HL-60/S4 treated with retinoic acid at 250 ng/mL for 4 days and 3 days (cell line): ENCODE results near the gene TRUB1.

Source experiments
- in situ Hi-C: fragments of 300-500 bp; cut with MboI; formaldehyde crosslinking; loops from 2 replicates; pipeline ENCODE4 v1.7.0; 2022; ENCODE audit warnings: low sequenced_read_pairs

TRUB1 gene

DNA sequence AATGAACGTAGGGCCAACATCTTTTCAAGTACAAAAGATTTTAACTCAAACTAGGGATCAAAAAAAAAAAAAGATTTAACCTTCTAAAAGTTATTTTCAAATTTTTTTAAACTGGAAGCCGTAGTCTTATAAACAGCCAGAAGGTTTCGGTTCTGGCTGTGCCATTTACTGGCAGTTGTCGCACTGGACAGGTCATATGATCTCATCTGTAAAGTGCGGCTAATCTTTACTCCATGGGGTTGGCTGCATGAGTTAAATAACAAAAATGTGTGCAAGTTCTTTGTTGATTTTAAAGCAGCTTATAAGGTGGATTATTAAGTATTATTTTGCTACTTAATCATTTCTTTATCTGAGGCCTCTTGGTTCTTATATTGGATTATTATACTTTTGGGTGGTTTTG, 36.6 kb downstream of the TRUB1 start:
- in situ Hi-C loops: no loop called here

DNA sequence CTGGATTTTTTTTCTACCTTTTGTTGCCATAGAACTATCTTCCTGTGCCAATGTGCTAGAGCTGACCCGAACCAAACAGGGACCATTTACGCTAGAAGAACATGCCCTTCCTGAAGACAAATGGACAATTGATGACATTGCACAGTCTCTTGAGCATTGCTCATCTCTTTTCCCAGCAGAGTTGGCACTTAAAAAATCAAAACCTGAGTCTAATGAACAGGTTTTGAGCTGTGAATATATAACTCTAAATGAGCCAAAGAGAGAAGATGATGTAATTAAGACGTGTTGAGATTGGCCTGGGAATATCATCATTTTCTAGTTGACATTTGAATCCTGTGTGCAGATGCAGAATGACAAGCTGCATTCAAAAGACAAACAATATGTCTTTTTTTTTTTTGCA, 37.1 kb downstream of the TRUB1 start:
- in situ Hi-C loops: no loop called here

DNA sequence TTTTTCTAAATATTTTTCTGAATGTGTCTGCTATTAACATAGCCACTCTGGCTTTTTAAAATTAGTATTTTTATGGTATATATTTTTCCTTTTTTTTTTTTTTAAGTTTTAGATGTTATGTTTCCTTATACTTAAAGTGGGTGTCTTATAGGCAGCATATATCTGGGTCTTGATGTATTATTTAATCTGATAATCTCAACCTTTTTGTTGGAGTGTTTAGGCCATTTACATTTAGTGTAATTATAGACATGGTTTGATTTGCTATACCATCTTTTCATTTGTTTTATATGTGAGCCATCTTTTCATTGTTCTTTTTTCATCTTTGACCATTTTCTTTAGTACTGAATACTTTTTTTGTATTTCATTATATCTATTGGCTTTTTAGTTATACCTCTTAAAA, 45.0 kb downstream of the TRUB1 start:
- in situ Hi-C loops: no loop called here

DNA sequence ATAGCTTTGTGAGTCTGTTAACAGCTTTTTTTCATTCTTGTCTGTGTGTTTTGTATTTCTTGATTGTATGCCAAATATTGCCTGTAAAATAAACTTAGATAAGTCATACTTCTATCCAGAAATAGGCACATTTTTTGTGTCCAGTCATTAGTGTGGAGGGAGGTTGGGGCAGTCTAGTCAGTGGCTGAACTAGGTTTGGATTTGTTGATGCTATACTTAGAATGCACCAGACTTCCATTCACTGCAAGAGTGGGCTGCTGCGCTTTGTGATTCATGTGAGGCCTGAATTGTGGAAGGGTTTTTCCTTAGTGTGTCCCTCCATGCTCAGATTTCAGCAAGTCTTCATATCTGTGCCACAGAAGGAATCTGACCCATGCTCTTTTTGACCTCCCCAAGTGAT, 50.0 kb downstream of the TRUB1 start:
- in situ Hi-C loops: no loop called here

DNA sequence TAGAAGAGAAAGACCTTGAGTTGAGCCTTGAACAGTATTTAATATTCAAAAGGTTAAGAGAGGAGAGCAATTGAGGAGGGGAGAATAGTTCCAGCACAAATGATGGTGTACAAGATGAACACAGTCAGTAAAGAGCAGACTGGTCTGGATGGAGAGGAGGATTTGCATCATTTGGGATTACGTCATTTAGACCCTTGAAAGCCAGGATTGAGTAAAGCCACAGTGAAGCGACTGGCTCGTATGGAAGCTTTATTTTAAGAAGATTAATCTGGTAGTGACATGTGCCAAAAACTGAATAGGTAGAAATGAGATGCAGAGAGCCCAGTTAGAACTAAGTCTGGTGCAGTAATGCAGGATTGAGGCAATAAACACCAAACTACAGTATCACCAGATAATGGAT, 52.6 kb downstream of the TRUB1 start:
- in situ Hi-C loops: no loop called here

DNA sequence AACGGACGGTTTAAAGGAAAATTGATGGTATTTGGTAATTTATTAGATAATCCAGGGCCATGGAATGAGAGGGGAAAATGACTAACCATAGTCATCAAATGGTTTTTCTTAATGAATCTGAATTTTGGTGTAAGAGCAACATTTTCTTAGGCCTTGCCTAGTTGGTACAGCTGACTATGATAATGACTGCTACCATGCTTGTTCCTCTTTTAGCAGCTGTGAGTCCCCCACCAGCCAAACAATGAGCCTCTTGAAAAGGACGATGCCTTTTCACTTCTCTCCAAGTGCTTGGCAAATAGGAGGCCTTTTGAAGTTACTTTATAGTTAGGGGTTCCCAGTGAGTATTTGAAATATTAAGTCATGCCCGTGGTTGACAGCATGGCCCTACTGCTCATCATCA, 53.0 kb downstream of the TRUB1 start:
- in situ Hi-C loops: no loop called here

DNA sequence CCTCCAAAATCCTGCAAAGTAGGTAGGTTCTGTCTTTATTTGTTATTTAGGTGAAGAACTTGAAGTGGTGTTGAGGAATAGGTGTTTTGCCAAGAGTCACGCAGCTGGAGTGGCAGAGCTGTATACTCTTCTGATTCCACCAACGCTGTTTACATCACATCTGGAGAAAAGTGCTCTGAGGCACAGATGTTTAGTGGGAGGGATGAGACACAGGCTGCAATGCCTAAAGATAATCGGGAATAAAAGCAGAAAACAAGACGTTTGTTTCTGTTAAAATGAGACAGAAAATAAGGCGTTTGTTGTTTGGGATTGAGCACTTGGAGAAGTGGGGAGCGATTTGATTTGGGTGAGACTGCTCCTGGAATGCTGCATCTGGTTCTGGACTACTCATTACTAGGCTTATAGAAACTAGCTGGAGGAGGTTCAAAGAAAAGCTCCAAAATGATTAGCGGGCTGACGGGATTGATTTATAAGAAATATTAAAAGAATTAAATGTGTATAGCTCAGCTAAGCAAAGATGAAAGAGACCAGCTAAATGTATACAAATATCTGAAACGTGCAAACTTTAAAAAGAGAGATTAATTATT, 54.3 kb downstream of the TRUB1 start:
- in situ Hi-C loops: no loop called here

DNA sequence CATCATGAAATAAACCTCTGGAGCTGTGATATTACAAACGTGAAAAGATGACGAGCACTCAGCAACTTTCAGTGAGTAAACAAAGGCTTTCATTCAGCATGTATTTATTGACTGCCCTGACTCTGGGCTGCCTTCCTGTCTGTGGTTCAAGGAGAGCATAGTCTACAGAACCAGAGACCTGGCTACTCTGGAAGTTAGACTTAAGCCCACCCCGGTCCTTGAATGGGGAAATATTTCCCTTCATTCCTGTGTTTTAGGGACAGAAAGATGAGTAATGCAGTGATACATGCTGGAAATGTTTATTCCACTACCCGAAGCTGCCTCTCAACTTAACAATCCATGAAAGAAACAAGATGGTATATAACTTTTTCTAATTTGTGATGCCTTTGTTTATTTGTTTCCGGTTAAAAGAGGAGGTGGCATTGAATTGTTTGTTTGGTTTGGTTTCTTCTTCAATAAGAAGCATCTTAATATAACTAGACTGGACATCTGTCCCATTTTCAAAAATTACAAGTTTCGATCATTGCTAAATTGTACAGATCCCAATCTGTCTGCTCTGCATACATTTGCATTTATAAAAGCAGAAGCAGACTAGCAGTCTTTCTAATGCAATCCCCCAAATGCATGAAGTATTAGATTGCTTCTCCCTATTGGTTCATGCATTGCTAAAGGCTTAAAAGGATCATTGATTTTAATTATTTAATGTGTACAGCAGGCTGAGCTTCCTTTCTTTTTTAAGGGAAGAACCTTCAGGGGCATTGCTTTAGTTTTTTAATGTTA, 57.7 kb downstream of the TRUB1 start:
- in situ Hi-C loops: no loop called here

DNA sequence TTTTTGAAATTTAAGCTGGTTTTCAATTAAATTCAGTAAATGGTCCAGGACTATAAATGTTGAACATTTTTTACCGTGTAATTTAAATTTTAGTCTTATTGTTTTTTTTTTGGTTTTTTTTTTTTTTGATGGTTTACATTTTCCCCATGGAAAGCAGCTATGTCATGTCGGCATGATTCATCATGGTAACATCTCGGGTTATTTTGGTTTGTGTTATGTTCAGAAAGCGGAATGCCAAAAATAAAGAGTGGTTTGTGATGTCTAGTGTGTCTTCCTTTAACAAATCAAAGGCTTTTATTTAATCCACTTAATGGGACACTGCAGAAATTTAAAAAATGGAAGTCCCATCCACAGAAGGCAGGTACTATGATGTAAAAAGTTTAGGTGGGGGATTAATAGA, 58.5 kb downstream of the TRUB1 start:
- in situ Hi-C loops: no loop called here

DNA sequence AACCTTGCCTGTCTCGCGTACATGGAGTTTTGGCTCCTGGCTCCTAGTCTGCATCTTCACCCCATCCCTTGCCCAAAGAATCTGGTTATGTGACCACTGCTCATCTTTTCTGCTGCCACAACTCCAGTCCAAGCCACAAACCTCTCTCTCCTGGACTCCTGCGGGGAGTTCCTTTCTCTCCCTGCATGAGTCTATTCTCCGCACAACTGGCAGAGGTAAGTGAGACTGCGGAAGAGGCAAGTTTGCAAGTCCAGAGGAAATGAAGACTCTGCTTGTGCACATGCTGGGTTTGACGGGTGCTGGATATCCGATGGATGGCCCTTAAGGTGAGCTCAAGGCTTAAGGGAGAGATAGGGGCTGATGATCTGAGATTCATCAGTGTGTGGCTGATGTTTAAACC, 61.0 kb downstream of the TRUB1 start:
- in situ Hi-C loops: no loop called here

DNA sequence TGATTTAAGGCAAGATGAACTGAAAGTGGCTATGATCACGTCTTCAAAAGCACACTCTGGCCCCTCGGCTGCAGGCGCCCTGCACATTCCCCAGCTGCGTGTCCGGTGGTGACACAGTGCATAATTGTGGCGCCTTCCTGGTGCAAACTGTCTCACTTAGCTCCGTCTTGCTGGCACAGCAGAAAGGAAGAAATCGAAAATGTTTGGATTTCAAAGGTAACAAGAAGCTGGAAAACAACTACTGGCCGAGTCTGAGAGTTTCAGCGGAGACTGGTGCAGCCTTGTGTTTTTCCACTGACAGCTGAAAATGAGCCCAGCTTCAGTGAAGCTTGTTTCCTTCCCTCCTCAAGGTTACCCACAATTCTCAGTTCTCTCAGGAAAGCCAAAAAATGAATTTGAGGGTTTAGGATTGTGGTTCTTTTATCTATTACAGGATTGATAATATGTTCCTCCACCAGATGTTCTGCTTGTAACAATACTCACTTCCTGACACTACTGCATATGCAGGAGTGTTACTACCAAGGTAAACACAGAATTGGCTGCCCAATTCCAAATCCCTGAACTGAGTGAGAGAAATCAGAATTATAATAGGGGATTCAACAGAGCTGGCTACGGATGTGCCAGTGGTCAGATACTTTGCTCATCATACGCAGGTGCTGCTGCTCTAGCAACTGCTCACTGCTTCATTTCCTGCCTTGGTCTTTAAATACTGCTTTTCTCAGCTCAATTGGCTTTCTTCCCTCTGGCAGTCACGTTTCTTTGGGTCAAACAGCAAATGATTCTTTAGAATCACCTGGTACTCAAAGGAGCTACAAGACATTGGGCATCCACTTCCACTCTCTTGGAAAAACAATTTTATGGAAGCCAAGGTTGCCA, 63.7 kb downstream of the TRUB1 start:
- in situ Hi-C loops: no loop called here

DNA sequence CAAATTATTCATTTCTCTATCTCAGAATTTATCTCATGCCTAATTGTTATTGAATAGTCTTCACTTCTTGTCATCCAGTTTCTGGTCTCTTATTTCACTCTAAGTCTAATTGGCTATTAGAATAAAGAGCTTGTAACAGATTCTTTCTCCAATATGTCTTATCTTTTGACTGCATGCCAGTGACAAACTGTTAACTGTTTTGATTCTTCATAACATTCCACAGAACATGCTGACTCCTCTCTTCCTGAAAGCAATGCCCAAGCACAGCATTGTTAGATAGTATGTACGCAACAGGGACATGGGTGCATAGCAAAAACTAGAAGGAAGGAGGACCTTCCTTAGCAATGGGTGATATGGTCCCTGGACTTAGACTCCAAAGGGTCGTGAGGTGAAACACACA, 65.4 kb downstream of the TRUB1 start:
- in situ Hi-C loops: no loop called here

DNA sequence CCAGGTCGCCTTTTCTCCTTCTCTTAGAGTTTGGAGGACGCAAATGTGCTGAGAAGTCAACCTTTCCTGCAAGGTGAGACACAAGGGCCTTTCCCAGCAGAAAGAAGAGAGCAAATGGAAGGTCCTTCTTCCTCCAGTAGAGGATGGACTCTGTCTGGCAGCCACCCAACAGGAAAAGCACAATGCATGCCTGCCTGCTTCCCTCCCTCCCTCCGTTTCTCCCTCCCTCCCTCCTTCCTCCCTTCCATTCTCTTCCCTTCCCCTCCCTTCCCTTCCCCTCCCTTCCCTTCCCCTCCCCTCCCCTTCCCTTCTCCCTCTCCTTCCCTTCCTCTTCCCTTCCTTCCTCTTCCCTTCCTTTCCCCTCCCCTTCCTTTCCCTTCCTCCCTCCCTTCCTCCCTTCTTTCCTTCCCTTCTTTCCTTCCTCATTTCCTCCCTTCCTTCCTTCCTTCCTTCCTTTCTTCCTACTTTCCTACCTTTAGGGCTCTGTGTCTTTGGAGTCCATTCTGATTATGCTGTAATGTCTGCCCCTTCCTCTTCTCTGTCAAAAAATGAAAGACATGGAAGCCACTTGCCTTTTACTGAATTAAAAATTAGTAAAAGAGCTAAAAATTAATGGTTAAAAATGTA, 66.4 kb downstream of the TRUB1 start:
- in situ Hi-C loops: no loop called here

DNA sequence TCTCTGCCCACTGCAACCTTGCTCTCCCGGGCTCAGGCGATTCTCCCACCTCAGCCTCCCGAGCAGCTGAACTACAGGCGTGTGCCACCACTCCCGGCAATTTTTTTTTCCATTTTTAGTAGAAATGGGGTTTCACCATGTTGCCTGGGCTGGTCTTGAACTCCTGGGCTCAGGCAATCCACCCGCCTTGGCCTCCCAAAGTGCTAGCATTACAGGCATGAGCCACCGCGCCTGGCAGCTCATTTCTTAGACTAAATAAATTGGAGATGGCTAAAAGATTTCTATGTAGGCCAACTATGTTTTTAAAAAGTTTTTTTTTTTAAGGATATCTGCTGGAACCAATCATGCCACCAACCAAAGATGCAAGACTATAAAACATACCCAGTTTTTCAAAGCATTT, 67.8 kb downstream of the TRUB1 start:
- in situ Hi-C loops: no loop called here

DNA sequence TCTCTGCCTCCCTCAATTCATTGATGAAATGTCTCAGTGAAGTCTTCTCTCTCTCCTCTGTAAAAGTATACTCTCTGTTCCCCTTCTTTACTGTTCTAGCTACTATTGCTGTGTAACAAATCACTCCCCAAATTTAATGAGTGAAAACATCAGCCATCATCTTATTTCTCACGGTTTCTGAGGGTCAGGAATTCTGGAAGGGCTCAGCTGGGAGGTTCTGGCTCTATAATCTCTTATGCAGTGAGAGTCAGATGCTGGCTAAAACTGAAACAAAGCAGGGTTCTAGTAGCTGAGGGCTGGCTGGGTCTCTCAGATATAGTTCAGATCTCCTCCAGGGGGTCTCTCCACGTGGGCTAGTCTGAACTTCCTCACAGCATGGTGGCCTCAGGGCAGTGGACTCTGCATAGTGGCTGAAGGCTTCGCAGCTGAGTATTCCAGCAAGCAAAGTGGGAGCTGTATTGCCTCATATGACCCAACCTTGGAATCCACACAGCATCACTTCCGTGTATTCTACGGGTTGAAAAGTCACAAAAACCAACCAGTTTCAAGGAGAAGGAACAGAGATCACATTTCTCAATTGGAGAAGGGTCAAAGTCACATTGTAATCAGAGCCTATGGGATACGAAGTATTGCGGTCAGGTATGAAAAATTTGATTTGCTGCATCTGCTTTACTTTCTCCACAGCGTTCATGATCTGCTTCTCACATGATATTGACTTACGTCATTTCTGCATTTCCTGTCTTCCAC, 80.4 kb downstream of the TRUB1 start:
- in situ Hi-C loops: no loop called here

DNA sequence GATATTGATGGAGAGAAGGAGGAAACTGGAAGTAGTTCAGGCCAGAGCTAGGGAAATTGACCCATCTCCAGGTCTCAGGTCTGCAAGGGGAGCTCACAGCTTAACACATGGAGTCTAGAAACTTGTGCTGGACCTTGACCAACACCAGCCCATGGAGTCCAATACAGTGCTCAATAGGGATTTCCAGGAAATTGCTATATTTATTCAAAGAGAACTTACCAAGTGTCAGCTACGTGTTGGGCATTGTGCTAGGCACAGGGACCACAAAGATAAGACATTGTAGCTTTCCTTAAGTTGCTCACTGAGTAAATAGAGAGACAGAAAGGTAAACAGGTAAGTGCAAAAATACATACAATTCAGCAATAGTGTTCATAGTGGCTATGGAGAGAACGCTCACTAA, 82.5 kb downstream of the TRUB1 start:
- in situ Hi-C loops: no loop called here

DNA sequence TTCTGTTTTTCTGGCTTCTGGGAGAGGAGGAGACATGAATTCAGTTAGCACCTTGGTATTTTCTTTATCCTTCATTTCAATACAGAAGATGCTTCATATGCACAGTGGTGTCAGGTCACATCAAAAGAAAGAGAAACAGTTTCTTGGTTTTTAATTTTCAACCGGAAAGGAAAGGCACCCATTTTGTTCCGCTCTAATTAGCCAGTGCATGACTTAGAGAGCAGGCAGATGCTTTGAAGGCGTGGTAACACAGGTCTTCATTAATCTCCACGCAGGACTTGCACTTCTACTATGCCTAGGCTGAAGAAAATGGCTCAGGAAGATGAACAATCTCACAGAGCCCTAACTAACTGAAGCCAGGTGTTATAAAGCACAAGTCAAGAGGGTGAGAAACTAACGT, 84.7 kb downstream of the TRUB1 start:
- in situ Hi-C loops: no loop called here

DNA sequence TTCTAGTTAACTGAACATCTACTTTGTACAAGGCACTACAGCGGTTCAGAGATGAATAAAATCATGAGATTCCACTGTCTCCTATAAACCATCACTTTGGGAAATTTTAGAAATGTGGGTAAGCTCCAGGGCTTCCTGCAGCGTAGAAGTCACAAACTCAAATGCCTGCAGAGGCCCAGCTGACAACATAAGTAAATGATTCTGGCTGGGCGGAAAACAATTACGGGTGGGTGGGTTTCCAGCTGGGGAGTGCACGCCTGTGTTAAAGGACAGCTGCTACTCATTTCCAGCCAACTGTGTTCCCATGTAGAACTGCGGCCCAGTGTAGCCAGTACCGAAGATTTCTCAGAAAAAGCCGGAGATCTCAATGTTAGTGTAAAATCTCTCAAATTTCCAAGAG, 85.7 kb downstream of the TRUB1 start:
- in situ Hi-C loops: no loop called here

DNA sequence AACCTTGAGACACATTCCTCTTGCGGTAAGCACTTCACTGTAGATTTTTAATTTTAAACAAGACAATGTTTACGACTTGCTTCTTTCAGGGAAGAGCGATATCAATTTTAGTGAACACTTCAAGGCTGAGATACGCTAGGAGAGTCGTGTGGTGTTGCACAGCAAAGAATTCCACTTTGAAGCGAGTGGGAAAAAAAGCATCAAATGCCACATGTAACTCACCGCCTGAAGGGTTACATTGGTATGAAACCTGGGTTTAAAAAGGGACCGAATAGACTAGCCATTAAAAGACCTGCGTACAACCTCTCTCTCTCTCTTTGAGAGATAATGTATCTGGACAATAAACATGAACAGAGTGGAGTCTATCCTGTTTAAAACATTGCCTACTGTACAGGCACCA, 86.4 kb downstream of the TRUB1 start:
- in situ Hi-C loops: no loop called here

DNA sequence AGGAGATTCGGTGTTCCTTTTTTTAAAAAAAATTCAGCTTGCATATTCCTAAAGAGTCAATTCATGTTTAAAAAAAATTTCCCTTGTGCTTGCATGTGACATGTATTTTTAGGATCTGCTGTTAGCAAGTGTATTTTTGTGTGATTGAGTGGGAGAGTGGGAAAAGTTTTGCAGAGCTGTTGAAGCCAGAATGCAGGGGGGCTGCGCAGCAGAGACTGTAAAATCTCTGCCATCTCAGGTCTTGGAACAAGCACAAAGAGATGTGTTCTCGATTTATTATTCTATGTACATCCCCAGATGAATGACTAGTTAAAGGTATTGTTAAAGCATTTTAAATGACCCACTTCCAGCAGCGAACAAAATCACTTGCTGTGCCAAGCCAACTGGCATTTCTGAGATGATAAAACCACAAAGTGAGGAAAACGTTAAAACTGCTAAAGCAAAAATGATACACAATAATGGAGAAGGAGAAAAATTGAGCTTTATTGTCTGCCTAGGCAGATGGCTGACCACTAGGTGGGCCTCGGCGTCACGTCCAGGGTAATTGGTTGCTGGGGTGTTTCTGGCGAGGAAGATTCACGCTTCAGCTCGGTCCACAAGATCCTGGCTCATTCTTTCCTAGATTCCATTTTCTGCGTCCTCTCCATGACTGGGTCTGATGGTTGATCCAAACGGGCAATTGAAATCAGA, 88.2 kb downstream of the TRUB1 start:
- in situ Hi-C loops: no loop called here
